ENCODE measurements around the gene P4HA3. TPM values are rescaled to one million over a fixed set of nuclear protein-coding genes. Genes with fewer than 3 reads are reported as not detected.
A peak's percentile ranks its signal among the peaks of the same experiment; 100 is the strongest.

P4HA3 gene
- total RNA-seq, 1 donor from 2014 or later = 0.56 TPM

DNA sequence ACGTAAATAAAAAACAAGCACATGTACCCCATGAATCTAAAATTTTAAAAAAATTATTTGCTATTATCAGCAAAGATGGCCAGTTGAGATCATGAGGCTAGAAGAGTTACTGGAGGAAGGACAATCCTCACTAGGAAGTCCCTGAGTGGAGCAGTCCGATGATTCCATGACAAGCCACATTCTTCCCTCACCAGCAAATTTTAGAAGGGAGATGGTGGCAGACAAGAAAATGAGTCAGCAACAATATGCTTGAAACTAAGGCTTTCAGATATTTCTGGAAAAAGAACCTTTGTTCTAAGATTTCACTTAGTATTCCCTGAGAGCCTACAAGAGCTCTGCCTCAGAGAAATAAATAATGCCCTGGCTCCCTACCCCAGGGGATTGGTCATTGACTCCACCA, 34.9 kb downstream of the P4HA3 start:
- DNase-seq (no peak), ATAC-seq (no peak)
- no peak for TF ChIP-seq CTCF (IDR thresholded peaks at IDR 0.05)
- Histone ChIP-seq H3K27ac (no peak overlapping the region), H3K4me3 (no peak overlapping the region), H3K36me3 (no peaks in the 10 kb centered on the region), H3K9me3 (no peaks in the 10 kb centered on the region), H3K4me1 (no peaks in the 10 kb centered on the region), H3K27me3 (ENCODE audit: low read depth) (no peaks in the 10 kb centered on the region)
- intact Hi-C loops (cut with DNase I) = no loop called here

- TF ChIP-seq CTCF (IDR thresholded peaks at IDR 0.05) = no peak
Observed at GRCh38 chr11:74272276-74272675, 39.2 kb downstream of the P4HA3 start.

DNA sequence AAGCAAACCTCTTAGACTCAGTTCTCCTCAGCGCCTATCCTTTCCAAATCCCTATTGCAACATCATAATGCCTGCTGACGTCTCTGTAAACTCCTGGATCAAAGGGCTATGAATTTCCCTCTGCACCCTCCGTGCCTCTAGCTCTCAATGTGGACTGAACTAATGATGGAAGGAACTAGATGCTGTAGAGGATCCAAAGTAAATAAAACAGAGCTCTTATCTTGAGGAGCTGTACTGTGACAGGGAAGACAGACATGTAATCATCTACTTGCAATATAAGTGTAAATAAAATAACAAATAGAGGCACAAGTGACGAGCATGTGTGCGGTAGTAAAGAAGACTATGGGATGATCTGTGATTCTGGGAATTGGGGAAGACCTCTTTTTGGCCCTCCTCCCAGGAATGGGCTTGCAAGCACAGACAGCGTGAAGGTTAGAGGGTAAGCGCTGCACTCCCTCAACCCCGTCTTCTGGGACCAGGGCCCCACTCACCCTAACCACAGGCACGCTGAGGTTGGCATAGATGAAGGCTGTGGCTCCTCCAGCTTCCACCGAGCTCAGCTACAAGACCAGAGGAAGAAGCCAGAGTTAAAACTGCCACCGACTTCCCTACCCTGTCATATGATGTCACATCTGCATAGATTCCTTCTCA, 42.2 kb downstream of the P4HA3 start:
- H3K27ac ChIP-seq = no peak overlapping the region
- no peaks in the 10 kb centered on the region for H3K27me3 ChIP-seq (ENCODE audit: low read depth)
- no peaks in the 10 kb centered on the region for H3K9me3 ChIP-seq
- no peaks in the 10 kb centered on the region for H3K36me3 ChIP-seq
- no peak for TF ChIP-seq CTCF (IDR thresholded peaks at IDR 0.05)
- no peaks in the 10 kb centered on the region for H3K4me1 ChIP-seq
- ATAC-seq = peak; percentile 43 to 48
- intact Hi-C loops (cut with DNase I) = no loop called here
- DNase-seq = no peak
- H3K4me3 ChIP-seq = no peak overlapping the region

More at GRCh38 chr11:74272276-74272675, 39.2 kb downstream of the P4HA3 start:
- DNase-seq (no peak), ATAC-seq (no peak)
- H3K4me3 ChIP-seq = no peak overlapping the region
- no peaks in the 10 kb centered on the region for H3K9me3 ChIP-seq
- no peaks in the 10 kb centered on the region for H3K27me3 ChIP-seq (ENCODE audit: low read depth)
- no peaks in the 10 kb centered on the region for H3K36me3 ChIP-seq
- intact Hi-C loops (cut with DNase I) = no loop called here
- H3K4me1 ChIP-seq = no peaks in the 10 kb centered on the region
- no peak overlapping the region for H3K27ac ChIP-seq

DNA sequence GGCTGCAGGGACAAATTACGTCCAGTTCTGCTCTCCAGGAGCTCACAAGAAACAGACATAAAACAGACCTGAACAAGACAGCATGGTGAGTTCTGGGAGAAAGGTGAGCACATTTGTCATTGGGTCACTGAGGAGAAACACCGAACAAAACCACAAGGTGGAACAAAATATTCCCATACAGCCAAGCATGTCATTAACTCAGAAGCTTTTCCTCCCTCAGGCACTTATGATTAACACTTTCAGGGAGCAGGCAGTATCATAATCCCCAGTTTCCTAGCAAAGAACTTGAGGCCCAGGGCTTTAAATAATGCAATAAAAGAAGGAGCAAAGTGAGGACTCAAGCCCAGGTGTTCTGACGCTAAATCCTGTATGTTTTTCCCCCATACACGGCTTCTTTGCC, 43.0 kb downstream of the P4HA3 start:
- H3K4me1 ChIP-seq = no peaks in the 10 kb centered on the region
- no peaks in the 10 kb centered on the region for H3K9me3 ChIP-seq
- no peak overlapping the region for H3K27ac ChIP-seq
- no peaks in the 10 kb centered on the region for H3K36me3 ChIP-seq
- intact Hi-C loops (cut with DNase I) = no loop called here
- no peak for ATAC-seq
- H3K4me3 ChIP-seq = no peak overlapping the region
- TF ChIP-seq CTCF (IDR thresholded peaks at IDR 0.05) = no peak
- no peaks in the 10 kb centered on the region for H3K27me3 ChIP-seq (ENCODE audit: low read depth)
- no peak for DNase-seq

DNA sequence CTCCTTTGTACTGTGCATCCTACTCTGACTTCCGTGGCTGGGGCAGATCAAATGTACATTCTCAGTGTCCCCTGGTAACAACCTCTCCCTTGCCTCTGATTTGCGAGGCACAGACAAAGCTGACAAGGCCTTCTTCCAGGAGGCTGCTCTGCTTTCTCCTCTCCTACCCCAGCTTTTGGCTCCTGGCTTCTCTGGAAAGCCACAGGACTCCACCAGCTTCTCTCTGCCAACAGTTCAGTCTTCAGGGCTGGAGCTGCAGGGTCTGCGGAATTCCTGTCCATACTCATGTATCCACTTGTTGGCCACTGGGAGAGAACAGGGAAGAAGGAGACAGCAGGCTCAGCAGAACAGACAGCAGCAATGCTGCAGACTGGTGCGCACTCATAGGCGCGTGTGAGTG, 44.4 kb downstream of the P4HA3 start:
- H3K27me3 ChIP-seq (ENCODE audit: low read depth) = no peaks in the 10 kb centered on the region
- H3K36me3 ChIP-seq = no peaks in the 10 kb centered on the region
- no peaks in the 10 kb centered on the region for H3K4me1 ChIP-seq
- ATAC-seq = no peak
- DNase-seq = no peak
- no peaks in the 10 kb centered on the region for H3K9me3 ChIP-seq
- H3K4me3 ChIP-seq = no peak overlapping the region
- H3K27ac ChIP-seq = no peak overlapping the region
- intact Hi-C loops (cut with DNase I) = no loop called here
- no peak for TF ChIP-seq CTCF (IDR thresholded peaks at IDR 0.05)

Measured in lower lobe of right lung (tissue), 2 donors.